ENCODE results near the gene UTF1.

UTF1 gene

DNA sequence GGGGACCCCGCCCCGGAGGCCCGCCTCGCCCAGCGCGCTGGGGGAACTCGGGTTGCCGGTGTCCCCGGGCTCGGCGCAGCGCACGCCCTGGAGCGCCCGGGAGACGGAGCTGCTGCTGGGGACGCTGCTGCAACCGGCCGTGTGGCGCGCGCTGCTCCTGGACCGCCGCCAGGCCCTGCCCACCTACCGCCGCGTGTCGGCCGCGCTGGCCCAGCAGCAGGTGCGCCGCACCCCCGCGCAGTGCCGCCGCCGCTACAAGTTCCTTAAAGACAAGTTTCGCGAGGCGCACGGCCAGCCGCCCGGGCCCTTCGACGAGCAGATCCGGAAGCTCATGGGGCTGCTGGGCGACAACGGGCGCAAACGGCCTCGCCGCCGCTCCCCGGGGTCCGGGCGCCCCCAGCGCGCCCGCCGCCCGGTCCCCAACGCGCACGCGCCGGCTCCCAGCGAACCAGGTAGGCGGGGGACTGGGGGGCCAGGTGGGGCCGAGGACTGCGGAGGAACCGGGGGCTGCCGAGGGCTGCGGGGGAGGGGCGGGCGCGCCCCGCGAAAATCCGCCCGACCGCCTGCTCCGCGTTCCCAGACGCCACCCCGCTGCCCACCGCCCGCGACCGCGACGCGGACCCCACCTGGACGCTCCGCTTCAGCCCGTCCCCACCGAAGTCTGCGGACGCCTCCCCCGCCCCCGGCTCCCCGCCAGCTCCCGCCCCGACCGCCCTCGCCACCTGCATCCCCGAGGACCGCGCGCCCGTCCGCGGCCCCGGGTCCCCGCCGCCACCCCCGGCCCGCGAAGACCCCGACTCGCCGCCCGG, 574 bp downstream of the UTF1 start:
- no peak for TF ChIP-seq TAF1 (IDR thresholded peaks at IDR 0.05; ENCODE audit: borderline replicate concordance, insufficient read depth, low read length)

DNA sequence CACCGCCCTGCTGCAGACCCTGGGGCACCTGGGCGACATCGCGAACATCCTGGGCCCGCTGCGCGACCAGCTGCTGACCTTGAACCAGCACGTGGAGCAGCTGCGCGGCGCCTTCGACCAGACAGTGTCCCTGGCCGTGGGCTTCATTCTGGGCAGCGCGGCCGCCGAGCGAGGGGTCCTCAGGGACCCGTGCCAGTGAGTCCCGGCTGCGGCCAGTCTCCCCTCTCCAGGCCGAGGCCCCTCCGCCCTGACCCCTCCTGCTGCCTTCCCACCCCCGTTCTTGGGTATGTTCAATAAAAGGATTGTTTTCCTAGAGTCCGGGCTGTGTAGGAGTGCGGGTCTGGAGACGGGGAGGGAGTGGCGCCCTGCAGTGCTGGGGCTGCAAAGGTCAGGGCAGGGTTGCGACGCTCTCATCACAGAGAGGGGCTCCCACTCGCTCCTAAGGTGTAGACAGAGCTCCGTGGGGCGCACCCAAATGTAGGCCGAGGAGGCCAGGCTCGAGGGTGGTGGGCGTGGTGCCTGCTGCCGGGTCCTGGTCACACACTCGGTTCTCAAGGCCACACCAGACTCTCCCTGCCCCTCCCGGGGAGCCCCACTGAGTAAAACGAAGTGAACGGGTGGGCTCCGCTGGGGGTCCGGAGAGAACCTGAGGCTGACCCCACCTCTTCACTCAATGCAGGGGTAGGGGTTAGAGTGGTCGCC, 1.4 kb downstream of the UTF1 start:
- TF ChIP-seq FOXP2 (optimal IDR thresholded peaks at IDR 0.05; ENCODE audit: borderline replicate concordance, extremely low read depth, extremely low read length, insufficient read depth) (no peak), TAF1 (IDR thresholded peaks at IDR 0.05; ENCODE audit: borderline replicate concordance, insufficient read depth, low read length) (no peak), POLR2AphosphoS5 (IDR thresholded peaks at IDR 0.05; ENCODE audit: low read depth, low read length) (no peak), SIN3A (IDR thresholded peaks at IDR 0.05; ENCODE audit: borderline replicate concordance, insufficient read depth, low read length) (no peak)
- TF ChIP-seq, protein P1, sequence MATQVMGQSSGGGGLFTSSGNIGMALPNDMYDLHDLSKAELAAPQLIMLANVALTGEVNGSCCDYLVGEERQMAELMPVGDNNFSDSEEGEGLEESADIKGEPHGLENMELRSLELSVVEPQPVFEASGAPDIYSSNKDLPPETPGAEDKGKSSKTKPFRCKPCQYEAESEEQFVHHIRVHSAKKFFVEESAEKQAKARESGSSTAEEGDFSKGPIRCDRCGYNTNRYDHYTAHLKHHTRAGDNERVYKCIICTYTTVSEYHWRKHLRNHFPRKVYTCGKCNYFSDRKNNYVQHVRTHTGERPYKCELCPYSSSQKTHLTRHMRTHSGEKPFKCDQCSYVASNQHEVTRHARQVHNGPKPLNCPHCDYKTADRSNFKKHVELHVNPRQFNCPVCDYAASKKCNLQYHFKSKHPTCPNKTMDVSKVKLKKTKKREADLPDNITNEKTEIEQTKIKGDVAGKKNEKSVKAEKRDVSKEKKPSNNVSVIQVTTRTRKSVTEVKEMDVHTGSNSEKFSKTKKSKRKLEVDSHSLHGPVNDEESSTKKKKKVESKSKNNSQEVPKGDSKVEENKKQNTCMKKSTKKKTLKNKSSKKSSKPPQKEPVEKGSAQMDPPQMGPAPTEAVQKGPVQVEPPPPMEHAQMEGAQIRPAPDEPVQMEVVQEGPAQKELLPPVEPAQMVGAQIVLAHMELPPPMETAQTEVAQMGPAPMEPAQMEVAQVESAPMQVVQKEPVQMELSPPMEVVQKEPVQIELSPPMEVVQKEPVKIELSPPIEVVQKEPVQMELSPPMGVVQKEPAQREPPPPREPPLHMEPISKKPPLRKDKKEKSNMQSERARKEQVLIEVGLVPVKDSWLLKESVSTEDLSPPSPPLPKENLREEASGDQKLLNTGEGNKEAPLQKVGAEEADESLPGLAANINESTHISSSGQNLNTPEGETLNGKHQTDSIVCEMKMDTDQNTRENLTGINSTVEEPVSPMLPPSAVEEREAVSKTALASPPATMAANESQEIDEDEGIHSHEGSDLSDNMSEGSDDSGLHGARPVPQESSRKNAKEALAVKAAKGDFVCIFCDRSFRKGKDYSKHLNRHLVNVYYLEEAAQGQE (IDR thresholded peaks at IDR 0.05; ENCODE audit: insufficient read depth in 1 of 2, low read depth in 2 of 2, low read length in 2 of 2), result no peak

DNA sequence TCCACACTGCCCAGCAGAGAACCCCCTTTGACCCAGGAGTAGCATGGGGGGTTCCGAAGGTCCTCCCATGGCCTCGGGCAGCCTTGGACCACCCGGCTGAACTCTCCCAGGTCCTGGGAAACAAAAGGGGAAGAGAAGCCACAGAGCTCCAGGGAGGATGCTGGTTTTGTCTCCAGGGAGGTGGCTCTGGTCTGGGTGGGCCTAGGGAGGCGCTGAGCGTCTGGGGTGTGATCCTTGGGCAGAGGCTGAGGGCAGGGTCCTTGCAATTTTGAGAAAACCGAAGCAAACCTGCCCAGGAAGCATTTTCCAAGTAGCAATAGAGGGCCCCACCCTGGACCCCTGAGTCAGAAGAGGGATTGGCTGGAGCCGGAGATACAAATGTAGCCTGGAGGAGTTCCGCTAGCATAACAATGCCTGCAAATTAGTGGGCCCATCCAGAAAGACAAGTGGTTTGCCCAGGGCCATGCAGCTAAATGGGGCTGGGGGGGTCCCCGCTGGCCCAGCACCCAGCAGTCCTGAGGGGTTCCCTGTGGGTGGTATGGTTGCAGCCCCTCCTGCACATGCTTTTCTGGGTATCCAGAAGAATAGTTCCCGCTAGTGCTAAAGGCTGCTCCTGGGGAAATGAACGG, 2.0 kb downstream of the UTF1 start:
- TF ChIP-seq TAF1 (IDR thresholded peaks at IDR 0.05; ENCODE audit: borderline replicate concordance, insufficient read depth, low read length) (no peak), FOXP2 (optimal IDR thresholded peaks at IDR 0.05; ENCODE audit: borderline replicate concordance, extremely low read depth, extremely low read length, insufficient read depth) (no peak), SIN3A (IDR thresholded peaks at IDR 0.05; ENCODE audit: borderline replicate concordance, insufficient read depth, low read length) (no peak), POLR2AphosphoS5 (IDR thresholded peaks at IDR 0.05; ENCODE audit: low read depth, low read length) (no peak)
- TF ChIP-seq, protein P1 (IDR thresholded peaks at IDR 0.05; ENCODE audit: insufficient read depth in 1 of 2, low read depth in 2 of 2, low read length in 2 of 2), result no peak

DNA sequence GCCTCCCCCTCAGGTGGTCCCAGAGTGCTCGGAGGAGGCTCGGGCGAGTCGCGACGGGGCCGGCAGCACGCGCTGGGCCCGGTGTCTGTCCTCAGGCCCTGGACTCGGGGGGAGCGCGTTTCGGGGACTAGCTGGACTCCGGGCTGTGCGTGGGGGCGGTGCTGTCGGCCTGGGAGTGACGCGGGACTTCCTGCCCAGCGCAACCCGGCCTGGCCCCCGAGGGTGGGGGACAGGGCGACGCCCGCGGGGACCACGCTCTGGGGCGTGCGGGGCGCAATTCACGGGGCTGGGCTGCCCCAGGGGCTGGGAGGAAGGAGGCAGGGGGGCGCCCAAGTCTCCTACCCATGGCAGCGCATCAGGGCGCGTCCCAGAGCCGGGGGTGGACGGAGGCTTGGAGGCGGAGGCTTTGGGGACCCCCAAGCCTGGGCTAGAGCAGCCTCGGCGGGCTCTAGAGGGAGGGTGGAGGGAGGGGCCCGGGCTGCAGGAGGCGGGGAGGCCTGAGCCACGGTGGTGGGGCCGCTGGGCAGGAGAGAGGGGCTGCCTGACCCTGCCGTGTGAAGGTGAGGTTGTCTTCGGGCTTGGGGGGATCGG, 5.3 kb downstream of the UTF1 start:
- TF ChIP-seq FOXP2 (optimal IDR thresholded peaks at IDR 0.05; ENCODE audit: borderline replicate concordance, extremely low read depth, extremely low read length, insufficient read depth) (no peak), SIN3A (IDR thresholded peaks at IDR 0.05; ENCODE audit: borderline replicate concordance, insufficient read depth, low read length) (no peak), POLR2AphosphoS5 (IDR thresholded peaks at IDR 0.05; ENCODE audit: low read depth, low read length) (no peak), TAF1 (IDR thresholded peaks at IDR 0.05; ENCODE audit: borderline replicate concordance, insufficient read depth, low read length) (no peak)
- TF ChIP-seq, protein P1 (IDR thresholded peaks at IDR 0.05; ENCODE audit: insufficient read depth in 1 of 2, low read depth in 2 of 2, low read length in 2 of 2), result no peak

DNA sequence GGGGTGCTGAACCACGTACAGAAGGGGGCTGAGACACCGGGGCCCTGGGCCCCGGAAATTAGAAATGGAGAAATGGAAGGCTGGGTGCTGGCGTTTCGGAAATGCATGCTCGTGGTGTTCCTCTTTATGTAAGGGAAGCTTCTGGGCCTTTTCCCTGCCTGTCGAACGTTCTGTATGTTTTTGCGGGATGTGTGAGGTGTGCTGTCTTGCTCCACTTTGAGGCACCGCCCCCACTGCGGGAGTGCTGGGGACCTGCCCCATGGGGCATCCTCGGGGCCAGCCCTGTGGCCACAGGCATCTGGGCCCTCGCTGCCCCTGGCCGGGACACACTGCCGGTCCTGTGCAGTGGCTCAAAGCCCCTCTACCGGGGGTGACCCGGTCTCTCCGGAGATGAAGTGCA, 5.9 kb downstream of the UTF1 start:
- TF ChIP-seq SIN3A (IDR thresholded peaks at IDR 0.05; ENCODE audit: borderline replicate concordance, insufficient read depth, low read length), result no peak
- TF ChIP-seq FOXP2 (optimal IDR thresholded peaks at IDR 0.05; ENCODE audit: borderline replicate concordance, extremely low read depth, extremely low read length, insufficient read depth), result no peak
- no peak for TF ChIP-seq TAF1 (IDR thresholded peaks at IDR 0.05; ENCODE audit: borderline replicate concordance, insufficient read depth, low read length)
- no peak for TF ChIP-seq POLR2AphosphoS5 (IDR thresholded peaks at IDR 0.05; ENCODE audit: low read depth, low read length)
